Osteoblast (primary cell): ENCODE results near the gene PKMYT1. TPM values are rescaled to one million over a fixed set of nuclear protein-coding genes. Genes with fewer than 3 reads are reported as not detected.

Experiments used
- DNase-seq: peaks from one replicate; pipeline ENCODE4 v3.0.0; 2011; ENCODE audit warnings: low spot score, mixed read lengths; ENCODE audit not compliant: insufficient read length; ENCODE audit errors: missing footprints
- H2AFZ ChIP-seq: 2 replicates; pipeline ENCODE4 v1.6.0; 2011; ENCODE audit warnings: mild to moderate bottlenecking, low read length
- H3K27ac ChIP-seq: 2 replicates; pipeline ENCODE4 v1.5.1; 2011; ENCODE audit warnings: mild to moderate bottlenecking, low read depth, low read length, moderate library complexity
- H3K27me3 ChIP-seq: 2 replicates; pipeline ENCODE4 v1.6.0; 2012; ENCODE audit warnings: mild to moderate bottlenecking, control low read depth, inconsistent platforms, low read length, moderate library complexity; ENCODE audit not compliant: insufficient read depth
- H3K36me3 ChIP-seq: 2 replicates; pipeline ENCODE4 v1.5.1; 2011; ENCODE audit warnings: mild to moderate bottlenecking, low read length, control low read depth, moderate library complexity; ENCODE audit not compliant: insufficient read depth
- H3K4me1 ChIP-seq: 2 replicates; pipeline ENCODE4 v1.5.1; 2011; ENCODE audit warnings: mild to moderate bottlenecking, low read length, control low read depth, moderate library complexity; ENCODE audit not compliant: insufficient read depth
- H3K4me2 ChIP-seq: 2 replicates; pipeline ENCODE4 v1.6.0; 2011; ENCODE audit warnings: mild to moderate bottlenecking, low read length; ENCODE audit not compliant: insufficient read depth
- H3K4me3 ChIP-seq: fragments of 200-600 bp; sonication (generic); 3 replicates; pipeline ENCODE4 v1.5.1; 2012; ENCODE audit warnings: mild to moderate bottlenecking, low read length, inconsistent platforms; ENCODE audit not compliant: insufficient read depth
- H3K79me2 ChIP-seq: 2 replicates; pipeline ENCODE4 v1.6.0; 2012; ENCODE audit warnings: mild to moderate bottlenecking, low read length, control low read depth, inconsistent platforms; ENCODE audit not compliant: insufficient read depth
- H3K9me3 ChIP-seq: 2 replicates; pipeline ENCODE4 v1.5.1; 2011; ENCODE audit warnings: low read depth, low read length, control low read depth
- H4K20me1 ChIP-seq: 2 replicates; pipeline ENCODE4 v1.6.0; 2012; ENCODE audit warnings: mild to moderate bottlenecking, low read length, control low read depth; ENCODE audit not compliant: insufficient read depth
- CTCF ChIP-seq: IDR thresholded peaks from 2 replicates; pipeline ENCODE4 v1.5.1; 2011; ENCODE audit warnings: mild to moderate bottlenecking, low read depth, low read length, moderate library complexity; ENCODE audit errors: extremely low read depth
- total RNA-seq: library from RNA; depleted of rRNA; stranded (reverse); fragments of >200 nt; gene quantifications from 2 replicates; pipeline ENCODE4 v1.2.3, GENCODE V29; 2012

Gene PKMYT1
- total RNA-seq, 1 donor = 1.4 TPM

DNA sequence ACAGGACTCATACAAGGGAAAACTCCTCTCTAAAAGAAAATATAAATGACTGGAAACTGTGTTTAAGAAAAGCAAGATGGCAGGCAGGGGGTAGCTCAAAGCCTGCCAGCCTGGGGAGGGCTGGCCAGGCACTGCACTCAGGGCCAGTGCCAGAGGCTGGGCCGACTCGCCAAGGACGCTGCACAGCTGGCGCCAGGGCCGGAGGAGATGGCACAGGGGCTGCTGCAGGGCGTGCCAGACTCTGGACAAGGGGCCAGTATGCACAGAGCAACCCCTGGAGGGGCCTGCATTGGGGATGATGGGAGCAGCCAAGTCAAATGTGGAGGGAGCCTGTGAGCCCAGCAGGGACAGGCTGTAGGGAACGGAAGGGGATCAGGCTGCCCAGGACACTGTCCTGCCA lies 4.0 kb downstream of the PKMYT1 start:
- H4K20me1 ChIP-seq = peaks cover 4% of the 10 kb centered on the region
- H3K27ac ChIP-seq = no peak overlapping the region
- no peaks in the 10 kb centered on the region for H3K9me3 ChIP-seq
- no peak for TF ChIP-seq CTCF
- H3K4me1 ChIP-seq = peaks cover 11% of the 10 kb centered on the region
- H3K4me2 ChIP-seq = no peak overlapping the region
- H2AFZ ChIP-seq = no peak overlapping the region
- no peaks in the 10 kb centered on the region for H3K27me3 ChIP-seq
- peaks cover 8% of the 10 kb centered on the region for H3K79me2 ChIP-seq
- no peaks in the 10 kb centered on the region for H3K36me3 ChIP-seq
- no peak for DNase-seq
- no peak overlapping the region for H3K4me3 ChIP-seq

GRCh38 chr16:2975161-2975795 lies 5.0 kb downstream of the PKMYT1 start:
- Histone ChIP-seq H3K4me2 (no peak overlapping the region), H3K4me3 (no peak overlapping the region), H3K27ac (no peak overlapping the region), H4K20me1 (peaks cover 12% of the 10 kb centered on the region), H2AFZ (no peak overlapping the region), H3K27me3 (no peaks in the 10 kb centered on the region), H3K4me1 (peaks cover 7% of the 10 kb centered on the region), H3K36me3 (no peaks in the 10 kb centered on the region), H3K79me2 (peaks cover 10% of the 10 kb centered on the region), H3K9me3 (no peaks in the 10 kb centered on the region)
- DNase-seq = no peak
- TF ChIP-seq CTCF = no peak

- Histone ChIP-seq H3K27me3 (no peaks in the 10 kb centered on the region), H3K9me3 (no peaks in the 10 kb centered on the region), H3K4me1 (peaks cover 7% of the 10 kb centered on the region), H3K4me3 (no peak overlapping the region), H3K27ac (no peak overlapping the region), H3K36me3 (no peaks in the 10 kb centered on the region), H4K20me1 (peaks cover 12% of the 10 kb centered on the region), H2AFZ (no peak overlapping the region), H3K79me2 (peaks cover 4% of the 10 kb centered on the region), H3K4me2 (no peak overlapping the region)
- DNase-seq = no peak
- TF ChIP-seq CTCF = no peak
Observed at GRCh38 chr16:2974319-2975056, 5.8 kb downstream of the PKMYT1 start.

GRCh38 chr16:2973605-2974318 lies 6.5 kb downstream of the PKMYT1 start:
- H4K20me1 ChIP-seq = peaks cover 12% of the 10 kb centered on the region
- peaks cover 2% of the 10 kb centered on the region for H3K79me2 ChIP-seq
- no peak for TF ChIP-seq CTCF
- H3K4me1 ChIP-seq = peaks cover 4% of the 10 kb centered on the region
- H3K27me3 ChIP-seq = no peaks in the 10 kb centered on the region
- H2AFZ ChIP-seq = no peak overlapping the region
- no peak for DNase-seq
- H3K36me3 ChIP-seq = no peaks in the 10 kb centered on the region
- H3K4me2 ChIP-seq = no peak overlapping the region
- no peak overlapping the region for H3K27ac ChIP-seq
- H3K4me3 ChIP-seq = no peak overlapping the region
- H3K9me3 ChIP-seq = no peaks in the 10 kb centered on the region
